C4-2B (cell line): Measurements from ENCODE around the gene NBPF11.
"Not testable (repeated sequence)": the region's sequence is repeated elsewhere in the genome, so short reads cannot be mapped to it uniquely, and the experiment has no call there.

Experiments used
- H3K27ac ChIP-seq: fragments of 450-650 bp; 2 replicates; pipeline ENCODE4 v1.5.1; 2017
- CTCF ChIP-seq: fragments of 450-650 bp; conservative IDR thresholded peaks from 2 replicates; pipeline ENCODE4 v1.5.1; 2017; ENCODE audit warnings: mild to moderate bottlenecking
- ZFX ChIP-seq: fragments of 450-650 bp; IDR thresholded peaks from 2 replicates; pipeline ENCODE4 v1.6.1; 2017

The NBPF11 gene

DNA sequence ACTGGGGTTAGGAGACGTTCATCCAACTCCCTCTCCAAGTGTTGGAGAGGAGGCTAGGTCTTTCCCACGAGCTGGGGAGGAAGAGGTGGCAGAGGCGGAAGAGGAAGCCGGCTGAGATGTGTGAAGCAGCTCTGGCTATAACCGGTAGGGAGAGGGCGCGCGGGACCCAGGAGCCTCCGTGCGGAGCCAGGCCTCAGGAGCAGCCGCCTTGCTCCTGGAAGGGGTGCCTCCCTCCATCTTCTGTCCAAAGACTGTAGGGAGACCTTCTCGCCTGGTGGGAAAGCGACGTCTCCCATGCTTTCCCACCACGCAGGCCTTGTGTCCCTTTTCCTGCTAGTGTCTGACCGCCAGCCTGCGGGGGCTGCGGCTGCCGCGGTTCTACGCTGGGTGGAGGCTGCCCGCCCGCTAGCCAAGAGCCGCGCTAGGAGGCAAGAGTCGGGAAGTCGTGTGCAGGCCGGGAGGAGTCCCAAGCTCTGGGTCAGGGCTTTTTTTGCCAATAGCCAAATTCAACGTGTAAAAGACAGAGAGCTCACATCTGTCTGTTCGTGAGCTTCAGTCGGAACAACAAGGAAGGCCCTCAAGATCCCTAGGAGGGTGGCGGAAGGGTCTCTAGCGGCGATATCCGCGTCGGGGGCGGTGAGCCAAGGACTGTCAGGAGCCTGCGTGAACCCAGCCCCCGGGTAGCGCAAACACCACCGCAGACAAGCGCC lies 8.4 kb upstream of the NBPF11 start:
- TF ChIP-seq ZFX (no peak), CTCF (no peak)

GRCh38 chr1:148160048-148160342 lies 7.9 kb upstream of the NBPF11 start:
- TF ChIP-seq CTCF = no peak
- TF ChIP-seq ZFX = no peak
- H3K27ac ChIP-seq = no peak overlapping the region

More for the DNA sequence above, 8.4 kb upstream of the NBPF11 start:
- no peak overlapping the region for H3K27ac ChIP-seq

DNA sequence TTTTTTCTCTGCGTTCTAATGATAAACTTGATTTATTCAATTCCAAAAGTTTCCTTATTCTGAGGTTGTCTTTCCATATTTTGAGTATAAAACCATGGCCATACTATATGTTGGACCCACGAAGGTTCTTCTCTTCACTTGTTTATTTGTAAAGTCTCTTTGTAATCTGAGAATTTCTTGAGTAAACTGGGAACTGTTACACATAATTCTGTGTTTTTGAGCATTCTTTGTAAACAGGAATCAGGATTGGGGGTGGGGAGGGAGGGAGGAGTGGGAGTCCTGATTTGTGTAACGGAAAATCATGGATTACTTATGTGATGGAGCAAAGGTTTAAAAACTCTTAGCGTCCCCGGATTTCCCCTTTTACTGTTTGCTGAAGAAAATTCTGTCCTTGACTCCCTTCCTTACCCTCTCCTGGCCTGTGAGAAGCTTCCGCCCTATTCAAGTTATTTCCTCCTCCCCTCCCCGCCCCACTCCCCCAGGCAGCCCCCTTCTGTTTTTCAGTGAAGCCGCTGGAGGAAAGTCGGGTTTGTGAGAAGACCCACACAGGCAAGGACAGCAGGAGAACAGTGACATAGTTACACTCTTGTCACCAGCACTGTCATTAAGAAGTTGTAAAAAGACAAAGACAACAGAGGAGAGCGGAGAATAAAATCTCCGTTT lies 6.4 kb upstream of the NBPF11 start:
- TF ChIP-seq CTCF = no peak
- no peak for TF ChIP-seq ZFX
- H3K27ac ChIP-seq = no peak overlapping the region

- H3K27ac ChIP-seq = not testable (repeated sequence)
Observed at GRCh38 chr1:148157803-148158202, 5.7 kb upstream of the NBPF11 start.

DNA sequence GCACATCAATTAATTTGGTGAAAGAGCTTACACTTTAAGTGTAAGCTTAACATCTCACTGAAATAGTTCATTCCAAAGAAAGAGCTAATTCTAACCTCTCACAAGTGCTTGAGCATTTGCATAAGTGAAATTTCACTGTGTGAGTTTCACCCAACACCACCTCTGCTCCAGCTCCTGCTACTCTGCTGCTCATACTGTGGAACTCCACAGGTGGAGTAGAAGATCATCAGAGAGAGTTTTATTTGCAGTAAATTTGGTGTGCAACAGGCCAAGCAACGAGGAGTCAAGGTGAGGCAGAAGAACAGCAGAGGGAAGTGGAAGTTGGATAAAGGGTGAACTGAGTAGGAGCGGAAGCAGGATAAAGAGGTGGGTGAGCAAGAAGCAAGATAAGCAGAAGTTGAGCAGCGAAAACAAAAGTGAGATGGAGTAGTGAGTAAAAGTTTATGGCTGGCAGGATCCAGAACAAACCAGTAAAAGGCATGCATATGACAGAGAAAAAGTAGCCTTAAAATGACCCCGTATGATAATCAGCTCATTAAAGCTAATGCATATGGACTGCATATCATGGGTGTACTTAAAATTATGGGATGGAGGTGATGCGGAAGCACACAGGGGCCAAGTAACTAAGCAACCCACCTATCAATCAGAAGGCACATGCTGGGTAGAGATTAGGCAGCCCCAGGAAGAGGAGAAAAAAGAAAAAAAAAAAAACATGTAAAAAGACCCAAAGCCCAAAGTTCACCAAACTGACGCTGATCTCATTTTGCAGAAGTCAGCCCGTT lies 3.6 kb upstream of the NBPF11 start:
- not testable (repeated sequence) for H3K27ac ChIP-seq

GRCh38 chr1:148152795-148153194 lies 714 bp upstream of the NBPF11 start:
- not testable (repeated sequence) for H3K27ac ChIP-seq

- H3K27ac ChIP-seq = peak overlapping the region; percentile 79
Observed at GRCh38 chr1:148151371-148151819, 686 bp downstream of the NBPF11 start.

- H3K27ac ChIP-seq = peak overlapping the region; percentile 79
Observed at GRCh38 chr1:148150945-148151344, 1.1 kb downstream of the NBPF11 start.

- H3K27ac ChIP-seq = not testable (repeated sequence)
Observed at GRCh38 chr1:148150014-148150413, 2.1 kb downstream of the NBPF11 start.

GRCh38 chr1:148149050-148149815 lies 2.8 kb downstream of the NBPF11 start:
- H3K27ac ChIP-seq = not testable (repeated sequence)

GRCh38 chr1:148147052-148147838 lies 4.8 kb downstream of the NBPF11 start:
- H3K27ac ChIP-seq = not testable (repeated sequence)

DNA sequence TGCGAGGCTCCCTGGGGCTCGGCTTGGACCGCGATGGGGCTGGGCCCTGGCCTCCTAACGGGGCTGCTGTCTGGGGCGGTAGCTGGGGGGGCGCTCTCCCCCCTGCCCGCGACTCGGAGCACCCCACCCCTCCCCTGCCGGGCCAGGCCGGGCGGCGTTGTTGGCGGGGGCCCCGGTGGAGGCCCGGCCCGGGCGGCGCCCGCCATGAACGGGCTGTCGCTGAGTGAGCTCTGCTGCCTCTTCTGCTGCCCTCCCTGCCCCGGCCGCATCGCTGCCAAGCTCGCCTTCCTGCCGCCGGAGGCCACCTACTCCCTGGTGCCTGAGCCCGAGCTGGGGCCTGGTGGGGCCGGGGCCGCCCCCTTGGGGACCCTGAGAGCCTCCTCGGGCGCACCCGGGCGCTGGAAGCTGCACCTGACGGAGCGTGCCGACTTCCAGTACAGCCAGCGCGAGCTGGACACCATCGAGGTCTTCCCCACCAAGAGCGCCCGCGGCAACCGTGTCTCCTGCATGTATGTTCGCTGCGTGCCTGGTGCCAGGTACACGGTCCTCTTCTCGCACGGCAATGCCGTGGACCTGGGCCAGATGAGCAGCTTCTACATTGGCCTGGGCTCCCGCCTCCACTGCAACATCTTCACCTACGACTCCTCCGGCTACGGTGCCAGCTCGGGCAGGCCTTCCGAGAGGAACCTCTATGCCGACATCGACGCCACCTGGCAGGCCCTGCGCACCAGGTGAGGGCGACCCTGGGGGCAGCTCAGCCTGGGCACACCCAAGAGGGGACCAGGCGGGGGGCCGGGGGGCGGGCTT lies 5.7 kb downstream of the NBPF11 start:
- not testable (repeated sequence) for H3K27ac ChIP-seq

- peak overlapping the region; percentile 26; the same call in 1 of the 2 replicates for H3K27ac ChIP-seq
Observed at GRCh38 chr1:148143223-148143622, 8.9 kb downstream of the NBPF11 start.

DNA sequence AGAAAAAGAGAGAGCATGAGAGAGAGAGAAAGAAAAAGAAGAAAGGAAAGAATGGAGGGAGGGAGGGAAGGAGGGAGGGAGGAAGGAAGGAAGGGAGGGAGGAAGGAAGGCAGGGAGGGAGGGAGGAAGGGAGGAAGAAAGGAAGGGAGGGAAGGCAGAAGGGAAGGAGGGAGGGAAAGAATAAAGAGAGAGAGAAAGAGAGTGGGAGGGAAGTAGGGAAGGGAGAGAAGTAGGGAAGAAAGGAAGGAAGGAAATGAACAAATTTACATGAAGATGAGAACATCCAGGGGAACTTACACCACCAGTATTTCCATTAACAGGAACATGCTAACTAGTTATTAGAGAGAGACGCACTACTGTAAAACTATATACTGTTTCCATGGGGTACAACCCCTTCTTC lies 10.1 kb downstream of the NBPF11 start:
- not testable (repeated sequence) for H3K27ac ChIP-seq

- not testable (repeated sequence) for H3K27ac ChIP-seq
Observed at GRCh38 chr1:148138606-148139005, 13.5 kb downstream of the NBPF11 start.
